Activated CD8-positive, alpha-beta T cell treated with anti-CD3 and anti-CD28 coated beads, Interleukin-2, amount 10 ng/mL, durations not matched to agents 7 days and 5 days (primary cell): Measurements from ENCODE around the gene SDSL. TPM values are rescaled to one million over a fixed set of nuclear protein-coding genes. Genes with fewer than 3 reads are reported as not detected.

Experiments
- ATAC-seq: fragments of 150-1000 bp; cut with Tn5 transposase; one replicate; pipeline ENCODE4 v1.10.0; 2021; ENCODE audit warnings: moderate library complexity
- CTCF ChIA-PET: fragments of 350-600 bp; sonication (Branson Sonifier 250); formaldehyde crosslinking; loops from one replicate; lab custom pipeline; 2021; ENCODE audit warnings: antibody characterized with exemption; lab: Charles Lee
- POLR2A ChIA-PET: fragments of 350-600 bp; sonication (Branson Sonifier 250); formaldehyde crosslinking; loops from one replicate; lab custom pipeline; 2021; ENCODE audit warnings: antibody characterized with exemption; lab: Charles Lee
- DNase-seq: peaks from one replicate; pipeline ENCODE4 v3.0.0-alpha.2; 2020
- H3K27ac Mint-ChIP-seq: one replicate; pipeline ENCODE4 v1.8.0; 2021; ENCODE audit warnings: mild to moderate bottlenecking, mixed read lengths
- H3K27me3 Mint-ChIP-seq: one replicate; pipeline ENCODE4 v1.8.0; 2021; ENCODE audit warnings: low read depth, mixed read lengths
- H3K36me3 Mint-ChIP-seq: one replicate; pipeline ENCODE4 v1.8.0; 2021; ENCODE audit warnings: low read depth, mixed read lengths
- H3K4me1 Mint-ChIP-seq: one replicate; pipeline ENCODE4 v1.8.0; 2021; ENCODE audit warnings: low read depth, mixed read lengths
- H3K4me3 Mint-ChIP-seq: one replicate; pipeline ENCODE4 v1.8.0; 2021; ENCODE audit warnings: mild to moderate bottlenecking, mixed read lengths
- H3K9me3 Mint-ChIP-seq: one replicate; pipeline ENCODE4 v1.8.0; 2022; ENCODE audit warnings: mixed read lengths; ENCODE audit not compliant: insufficient read depth
- total RNA-seq, 2 experiments: library from RNA; stranded (reverse); gene quantifications; one replicate each; pipeline ENCODE4 v1.2.3, GENCODE V29; 2021

SDSL gene
- total RNA-seq, 2 experiments from 2014 or later = 0.37 to 0.39 TPM

- POLR2A ChIA-PET = interaction anchor here (0.5 kb wide), 1 partner anchor 90 kb away, joined by 3 read pairs; no protein-coding TSS in a partner anchor
- Mint-ChIP-seq H3K4me1 (no peaks in the 10 kb centered on the region), H3K27me3 (peaks cover 3% of the 10 kb centered on the region), H3K36me3 (no peaks in the 10 kb centered on the region), H3K27ac (no peak overlapping the region), H3K9me3 (no peaks in the 10 kb centered on the region), H3K4me3 (no peak overlapping the region)
- CTCF ChIA-PET = interaction anchor here (2.1 kb wide), 1 partner anchor 12 kb away, joined by 9 read pairs; no protein-coding TSS in a partner anchor
- ATAC-seq (no peak), DNase-seq (no peak)
These were observed 8.7 kb upstream of the SDSL start for GRCh38 chr12:113413488-113413939.

- ATAC-seq (no peak), DNase-seq (no peak)
- H3K27ac Mint-ChIP-seq = no peak overlapping the region
- H3K9me3 Mint-ChIP-seq = no peaks in the 10 kb centered on the region
- H3K4me3 Mint-ChIP-seq = no peak overlapping the region
- ChIA-PET POLR2A (no interaction called here), CTCF (no interaction called here)
- no peaks in the 10 kb centered on the region for H3K36me3 Mint-ChIP-seq
- H3K27me3 Mint-ChIP-seq = peaks cover 3% of the 10 kb centered on the region
- no peaks in the 10 kb centered on the region for H3K4me1 Mint-ChIP-seq
These were observed 7.6 kb upstream of the SDSL start for GRCh38 chr12:113414519-113415038.

GRCh38 chr12:113416091-113416754 lies 6.0 kb upstream of the SDSL start:
- DNase-seq = no peak
- ChIA-PET CTCF (no interaction called here), POLR2A (no interaction called here)
- Mint-ChIP-seq H3K9me3 (no peaks in the 10 kb centered on the region), H3K27ac (no peak overlapping the region), H3K4me1 (no peaks in the 10 kb centered on the region), H3K36me3 (no peaks in the 10 kb centered on the region), H3K27me3 (peaks cover 3% of the 10 kb centered on the region), H3K4me3 (no peak overlapping the region)
- no peak for ATAC-seq

GRCh38 chr12:113418213-113418879 lies 3.8 kb upstream of the SDSL start:
- no peak overlapping the region for H3K4me3 Mint-ChIP-seq
- H3K27ac Mint-ChIP-seq = no peak overlapping the region
- peaks cover 13% of the 10 kb centered on the region for H3K4me1 Mint-ChIP-seq
- DNase-seq (no peak), ATAC-seq (no peak)
- no peaks in the 10 kb centered on the region for H3K36me3 Mint-ChIP-seq
- ChIA-PET CTCF (no interaction called here), POLR2A (no interaction called here)
- peaks cover 3% of the 10 kb centered on the region for H3K27me3 Mint-ChIP-seq
- no peaks in the 10 kb centered on the region for H3K9me3 Mint-ChIP-seq

GRCh38 chr12:113420996-113421595 lies 1.1 kb upstream of the SDSL start:
- Mint-ChIP-seq H3K27me3 (peaks cover 5% of the 10 kb centered on the region), H3K9me3 (no peaks in the 10 kb centered on the region), H3K36me3 (no peaks in the 10 kb centered on the region), H3K4me1 (peaks cover 13% of the 10 kb centered on the region), H3K27ac (no peak overlapping the region), H3K4me3 (no peak overlapping the region)
- CTCF ChIA-PET = no interaction called here
- ATAC-seq (no peak), DNase-seq (no peak)
- POLR2A ChIA-PET = no interaction called here

GRCh38 chr12:113422886-113423669 lies 898 bp downstream of the SDSL start:
- Mint-ChIP-seq H3K4me1 (peaks cover 13% of the 10 kb centered on the region), H3K36me3 (no peaks in the 10 kb centered on the region), H3K27ac (no peak overlapping the region), H3K27me3 (peaks cover 4% of the 10 kb centered on the region), H3K4me3 (peak overlapping the region; percentile 81), H3K9me3 (no peaks in the 10 kb centered on the region)
- ChIA-PET CTCF (interaction anchor here (1.7 kb wide), 1 partner anchor 22 kb away, joined by 7 read pairs; no protein-coding TSS in a partner anchor), POLR2A (no interaction called here)
- DNase-seq = no peak
- no peak for ATAC-seq

GRCh38 chr12:113424456-113424855 lies 2.3 kb downstream of the SDSL start:
- POLR2A ChIA-PET = no interaction called here
- H3K36me3 Mint-ChIP-seq = no peaks in the 10 kb centered on the region
- H3K9me3 Mint-ChIP-seq = no peaks in the 10 kb centered on the region
- ATAC-seq = no peak
- CTCF ChIA-PET = interaction anchor here (0.7 to 2.1 kb wide), 9 partner anchors 21 to 380 kb away, joined by 3 to 15 read pairs (median 4); no protein-coding TSS in a partner anchor
- H3K27me3 Mint-ChIP-seq = peaks cover 3% of the 10 kb centered on the region
- H3K4me1 Mint-ChIP-seq = peaks cover 13% of the 10 kb centered on the region
- no peak for DNase-seq
- H3K27ac Mint-ChIP-seq = no peak overlapping the region
- no peak overlapping the region for H3K4me3 Mint-ChIP-seq

- no peak overlapping the region for H3K4me3 Mint-ChIP-seq
- H3K9me3 Mint-ChIP-seq = no peaks in the 10 kb centered on the region
- CTCF ChIA-PET = interaction anchor here (0.6 to 2.1 kb wide), 17 partner anchors 10 to 423 kb away, joined by 3 to 15 read pairs (median 4); no protein-coding TSS in a partner anchor
- H3K27ac Mint-ChIP-seq = no peak overlapping the region
- ATAC-seq (peak; percentile 55), DNase-seq (peak; percentile 62)
- peaks cover 13% of the 10 kb centered on the region for H3K4me1 Mint-ChIP-seq
- H3K36me3 Mint-ChIP-seq = no peaks in the 10 kb centered on the region
- peaks cover 6% of the 10 kb centered on the region for H3K27me3 Mint-ChIP-seq
- POLR2A ChIA-PET = no interaction called here
These were observed 3.0 kb downstream of the SDSL start for GRCh38 chr12:113424915-113425823.

- Mint-ChIP-seq H3K27ac (no peak overlapping the region), H3K4me1 (peaks cover 13% of the 10 kb centered on the region), H3K27me3 (peaks cover 8% of the 10 kb centered on the region), H3K36me3 (no peaks in the 10 kb centered on the region), H3K9me3 (no peaks in the 10 kb centered on the region), H3K4me3 (no peak overlapping the region)
- DNase-seq = no peak
- CTCF ChIA-PET = interaction anchor here (0.6 to 2.1 kb wide), 13 partner anchors 9 to 422 kb away, joined by 3 to 15 read pairs (median 4); no protein-coding TSS in a partner anchor
- no peak for ATAC-seq
- POLR2A ChIA-PET = no interaction called here
These were observed 3.8 kb downstream of the SDSL start for GRCh38 chr12:113425960-113426453.

- ChIA-PET CTCF (no interaction called here), POLR2A (no interaction called here)
- H3K27ac Mint-ChIP-seq = no peak overlapping the region
- H3K36me3 Mint-ChIP-seq = no peaks in the 10 kb centered on the region
- H3K4me1 Mint-ChIP-seq = peaks cover 2% of the 10 kb centered on the region
- H3K9me3 Mint-ChIP-seq = no peaks in the 10 kb centered on the region
- no peak overlapping the region for H3K4me3 Mint-ChIP-seq
- peaks cover 9% of the 10 kb centered on the region for H3K27me3 Mint-ChIP-seq
- no peak for ATAC-seq
- no peak for DNase-seq
These were observed 5.7 kb downstream of the SDSL start for GRCh38 chr12:113427882-113428281.
